Activated CD4-positive, alpha-beta memory T cell treated with anti-CD3 and anti-CD28 coated beads, Interleukin-2, amount 10 ng/mL, durations not matched to agents 7 days and 5 days (primary cell): ENCODE results near the gene KIAA1217. TPM values are rescaled to one million over a fixed set of nuclear protein-coding genes. Genes with fewer than 3 reads are reported as not detected.

Experiments
- CTCF ChIA-PET: fragments of 350-600 bp; sonication (Branson Sonifier 250); formaldehyde crosslinking; loops from one replicate; lab custom pipeline; 2021; ENCODE audit warnings: antibody characterized with exemption, inconsistent platforms; lab: Charles Lee
- POLR2A ChIA-PET: fragments of 350-600 bp; sonication (Branson Sonifier 250); formaldehyde crosslinking; loops from one replicate; lab custom pipeline; 2021; ENCODE audit warnings: antibody characterized with exemption; lab: Charles Lee
- DNase-seq: peaks from one replicate; pipeline ENCODE4 v3.0.0-alpha.2; 2020
- H3K27ac Mint-ChIP-seq: one replicate; pipeline ENCODE4 v1.8.0; 2021; ENCODE audit warnings: mild to moderate bottlenecking, mixed read lengths
- H3K27me3 Mint-ChIP-seq: one replicate; pipeline ENCODE4 v1.8.0; 2021; ENCODE audit warnings: mixed read lengths
- H3K36me3 Mint-ChIP-seq: one replicate; pipeline ENCODE4 v1.8.0; 2021; ENCODE audit warnings: low read depth, mixed read lengths
- H3K4me1 Mint-ChIP-seq: one replicate; pipeline ENCODE4 v1.8.0; 2021; ENCODE audit warnings: mixed read lengths
- H3K4me3 Mint-ChIP-seq: one replicate; pipeline ENCODE4 v1.8.0; 2021; ENCODE audit warnings: mild to moderate bottlenecking, mixed read lengths
- H3K9me3 Mint-ChIP-seq: one replicate; pipeline ENCODE4 v1.8.0; 2021; ENCODE audit warnings: mixed read lengths
- total RNA-seq, 2 experiments: library from RNA; stranded (reverse); gene quantifications; one replicate each; pipeline ENCODE4 v1.2.3, GENCODE V29; 2021

Gene KIAA1217
- total RNA-seq, 2 experiments from 2014 or later: 2.0 TPM

- H3K9me3 Mint-ChIP-seq: no peaks in the 10 kb centered on the region
- no peak for DNase-seq
- peaks cover 15% of the 10 kb centered on the region for H3K27me3 Mint-ChIP-seq
- peaks cover 9% of the 10 kb centered on the region for H3K4me1 Mint-ChIP-seq
- no peak overlapping the region for H3K4me3 Mint-ChIP-seq
- POLR2A ChIA-PET: no interaction called here
- CTCF ChIA-PET: interaction anchor here (1.2 kb wide), 1 partner anchor 37 kb away, joined by 3 read pairs; no protein-coding TSS in a partner anchor
- H3K27ac Mint-ChIP-seq: no peak overlapping the region
- H3K36me3 Mint-ChIP-seq: peaks cover 2% of the 10 kb centered on the region
Observed at GRCh38 chr10:24579906-24580305, 371.0 kb downstream of the KIAA1217 start.

DNA sequence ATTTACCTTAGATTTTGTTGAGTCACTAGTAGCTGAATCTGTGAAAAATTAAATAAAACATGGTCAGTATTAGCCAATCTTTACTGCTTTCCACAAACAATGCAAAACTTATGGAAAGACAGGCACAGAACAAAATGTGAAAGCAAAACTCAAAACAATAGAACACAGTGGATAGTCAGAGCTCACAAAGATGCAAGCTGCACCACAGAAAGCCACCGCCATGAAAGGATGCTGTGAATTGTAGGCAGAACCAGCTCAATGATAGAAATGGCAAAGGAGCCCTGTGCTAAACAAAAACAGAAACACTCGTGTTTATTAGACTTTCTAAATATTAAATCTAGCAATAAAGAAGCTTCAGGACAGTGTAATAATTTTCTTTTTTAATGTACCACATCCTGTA, 380.3 kb downstream of the KIAA1217 start:
- POLR2A ChIA-PET: no interaction called here
- Mint-ChIP-seq H3K27me3 (no peaks in the 10 kb centered on the region), H3K27ac (no peak overlapping the region), H3K4me1 (peaks cover 4% of the 10 kb centered on the region), H3K4me3 (no peak overlapping the region), H3K9me3 (no peaks in the 10 kb centered on the region), H3K36me3 (peaks cover 46% of the 10 kb centered on the region)
- CTCF ChIA-PET: no interaction called here
- DNase-seq: no peak

DNA sequence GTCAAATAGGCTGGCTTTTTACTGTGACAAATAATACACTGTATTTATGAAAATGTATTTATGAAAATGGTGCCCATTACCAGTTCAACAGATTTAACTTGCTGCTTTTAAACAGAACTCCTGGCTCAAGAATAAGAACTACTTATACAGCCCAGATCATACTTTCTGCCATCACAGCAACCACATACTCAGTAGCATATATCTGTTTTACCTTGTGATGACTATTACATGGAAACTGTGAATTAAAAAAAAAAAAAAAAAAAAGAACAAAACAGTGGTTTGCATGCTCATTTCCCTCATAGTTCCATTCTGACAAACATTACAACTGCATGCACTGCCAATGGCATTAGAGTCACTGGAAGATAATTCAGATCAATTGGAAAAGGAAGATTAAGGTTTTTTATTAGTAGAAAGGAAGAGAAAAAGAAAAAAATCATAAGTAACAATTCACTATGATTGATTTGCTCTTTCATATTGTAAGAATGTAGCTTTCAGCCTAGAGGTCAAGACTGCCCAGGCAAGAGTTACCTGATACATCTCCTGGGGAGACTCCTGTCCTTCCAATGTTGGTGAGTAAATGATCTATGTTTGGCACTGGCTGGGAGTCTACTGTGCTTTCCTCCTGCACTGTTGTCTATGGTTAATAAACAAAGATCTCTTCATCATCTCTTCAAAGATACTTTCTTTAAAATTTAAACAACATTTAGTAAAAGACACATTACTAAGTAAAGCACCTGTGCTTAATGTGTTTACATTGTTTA, 381.9 kb downstream of the KIAA1217 start:
- no peak for DNase-seq
- Mint-ChIP-seq H3K27me3 (no peaks in the 10 kb centered on the region), H3K9me3 (no peaks in the 10 kb centered on the region), H3K4me3 (no peak overlapping the region), H3K36me3 (peaks cover 46% of the 10 kb centered on the region), H3K4me1 (peaks cover 4% of the 10 kb centered on the region), H3K27ac (no peak overlapping the region)
- POLR2A ChIA-PET: no interaction called here
- CTCF ChIA-PET: no interaction called here

GRCh38 chr10:24596217-24596930, 387.4 kb downstream of the KIAA1217 start:
- ChIA-PET CTCF (interaction anchor here (1.2 kb wide), 1 partner anchor 21 kb away, joined by 5 read pairs; no protein-coding TSS in a partner anchor), POLR2A (no interaction called here)
- no peaks in the 10 kb centered on the region for H3K27me3 Mint-ChIP-seq
- H3K9me3 Mint-ChIP-seq: no peaks in the 10 kb centered on the region
- peaks cover 6% of the 10 kb centered on the region for H3K4me1 Mint-ChIP-seq
- no peak overlapping the region for H3K4me3 Mint-ChIP-seq
- no peak overlapping the region for H3K27ac Mint-ChIP-seq
- peaks cover 56% of the 10 kb centered on the region for H3K36me3 Mint-ChIP-seq
- no peak for DNase-seq

DNA sequence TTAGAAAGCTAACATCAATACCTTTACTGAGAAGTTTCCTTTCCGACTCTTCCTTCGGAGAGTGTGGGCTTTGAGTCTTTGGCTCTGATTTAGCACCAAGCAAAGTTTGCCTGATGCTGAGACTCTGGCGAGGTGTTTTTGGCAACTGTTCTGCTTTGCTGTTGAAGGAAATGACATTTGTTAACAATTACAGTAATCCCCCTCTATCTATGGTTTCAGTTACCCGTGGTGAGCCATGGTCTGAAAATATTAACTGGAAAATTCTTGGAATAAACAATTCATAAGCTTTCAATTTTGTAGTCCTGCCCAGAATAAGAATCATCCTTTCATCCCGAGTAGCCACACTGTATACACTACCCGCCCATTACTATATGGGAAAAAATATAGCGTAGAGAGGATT, 388.5 kb downstream of the KIAA1217 start:
- Mint-ChIP-seq H3K27ac (no peak overlapping the region), H3K4me3 (no peak overlapping the region), H3K9me3 (no peaks in the 10 kb centered on the region), H3K4me1 (peaks cover 9% of the 10 kb centered on the region), H3K27me3 (no peaks in the 10 kb centered on the region), H3K36me3 (peaks cover 57% of the 10 kb centered on the region)
- DNase-seq: no peak
- POLR2A ChIA-PET: no interaction called here
- CTCF ChIA-PET: interaction anchor here (1.2 kb wide), 1 partner anchor 20 kb away, joined by 5 read pairs; no protein-coding TSS in a partner anchor
